ENCODE data around the gene CCNL2. TPM values are rescaled to one million over a fixed set of nuclear protein-coding genes. Genes with fewer than 3 reads are reported as not detected.
A peak's percentile ranks its signal among the peaks of the same experiment; 100 is the strongest.

CCNL2 gene
- total and polyA plus RNA-seq, 2 of the 13 experiments (the other 11 are each of a cell fraction or from before 2014, with no cell fraction given), result 105 to 340 TPM

DNA sequence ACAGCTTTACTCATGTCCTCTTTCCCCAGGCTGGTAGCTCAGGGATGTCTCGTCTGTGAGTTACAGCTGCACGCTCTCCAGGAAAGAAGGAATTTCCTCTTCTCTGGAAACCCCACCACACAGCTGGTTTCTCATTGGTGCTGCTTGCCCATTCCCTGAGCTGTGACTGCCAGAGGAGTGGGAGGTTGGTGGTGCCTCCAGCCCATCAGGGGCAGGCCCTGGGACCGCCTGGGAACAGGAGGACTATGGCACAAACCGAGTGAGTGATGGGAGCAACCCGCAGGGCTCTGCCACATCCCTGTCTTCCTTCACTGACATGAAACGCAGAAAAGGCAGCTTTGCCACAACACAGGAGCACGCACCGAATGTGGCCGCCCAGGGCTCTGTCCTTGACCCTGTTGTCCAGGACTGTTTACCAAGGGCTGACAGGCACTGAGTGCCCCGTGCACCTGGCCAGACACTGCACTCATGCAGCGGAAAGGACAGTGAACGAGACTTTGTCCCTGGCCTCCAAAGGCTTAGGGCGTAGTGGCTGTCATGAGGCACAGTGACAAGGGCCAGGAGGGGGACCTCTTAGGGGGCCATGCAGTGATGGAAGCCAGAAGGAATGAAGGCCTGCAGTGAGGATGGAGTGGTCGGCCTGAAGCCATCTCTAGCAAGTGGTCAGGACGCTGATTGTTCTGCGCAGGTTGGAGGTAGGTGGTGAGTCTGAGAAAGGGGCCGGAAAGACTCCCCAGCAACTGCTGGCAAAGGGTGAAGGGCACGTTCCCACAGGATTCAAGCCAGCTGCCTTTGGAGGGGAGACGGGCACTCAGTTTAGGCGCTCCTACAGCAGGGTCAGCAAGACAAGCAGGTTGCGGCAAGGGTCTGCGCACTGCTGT is 1.7 kb upstream of the CCNL2 start (continued):
- TF ChIP-seq ZNF569 (CRISPR knock-in tag; IDR thresholded peaks at IDR 0.05; ENCODE audit: borderline replicate concordance), result no peak
- peak; percentile 95 for TF ChIP-seq SPEN (CRISPR knock-in tag; IDR thresholded peaks at IDR 0.05; ENCODE audit: low read depth)
- peak; percentile 63 to 88; a peak in 3 of 4 replicates for TF ChIP-seq EP300 (IDR thresholded peaks at IDR 0.05; ENCODE audit: low read depth in 2 of 2, low read length in 2 of 2)
- TF ChIP-seq EP300 (CRISPR knock-in tag; IDR thresholded peaks at IDR 0.05; ENCODE audit: borderline replicate concordance), result peak; percentile 95
- 0 out of 2 replicates have a peak, but pooled peaks have one; percentile 62 for TF ChIP-seq IRF1 (CRISPR knock-in tag; IDR thresholded peaks at IDR 0.05; ENCODE audit: low read depth)
- no peak for TF ChIP-seq TEAD2 (CRISPR knock-in tag; IDR thresholded peaks at IDR 0.05)
- no peak for TF ChIP-seq SRF (IDR thresholded peaks at IDR 0.05; ENCODE audit: low read depth, low read length)
- TF ChIP-seq KDM6A (CRISPR knock-in tag; IDR thresholded peaks at IDR 0.05; ENCODE audit: low read depth), result peak; percentile 99
- TF ChIP-seq ZNF775 (CRISPR knock-in tag; IDR thresholded peaks at IDR 0.05; ENCODE audit: borderline replicate concordance), result no peak
- peak; percentile 94 for TF ChIP-seq ZNF121 (CRISPR knock-in tag; IDR thresholded peaks at IDR 0.05)
- no peak for TF ChIP-seq ZNF550 (CRISPR knock-in tag; IDR thresholded peaks at IDR 0.05; ENCODE audit: borderline replicate concordance)
- TF ChIP-seq KDM2A (CRISPR knock-in tag; IDR thresholded peaks at IDR 0.05; ENCODE audit: borderline replicate concordance, low read depth), result peak; percentile 96
- peak; percentile 95 for TF ChIP-seq ZNF501 (CRISPR knock-in tag; IDR thresholded peaks at IDR 0.05)
- peak; percentile 65 for TF ChIP-seq TBX3 (IDR thresholded peaks at IDR 0.05; ENCODE audit: borderline replicate concordance)
- TF ChIP-seq U2AF1 (optimal IDR thresholded peaks at IDR 0.05; ENCODE audit: low read depth, low read length), result no peak
- no peak for TF ChIP-seq ZNF207 (IDR thresholded peaks at IDR 0.05; ENCODE audit: borderline replicate concordance)
- TF ChIP-seq RBM22 (optimal IDR thresholded peaks at IDR 0.05; ENCODE audit: low read length), result peak; percentile 98
- no peak; the same call in 1 of the 2 replicates for TF ChIP-seq ZNF672 (CRISPR knock-in tag; IDR thresholded peaks at IDR 0.05)
- TF ChIP-seq ZNF850 (CRISPR knock-in tag; conservative IDR thresholded peaks at IDR 0.05), result no peak
- 0 out of 2 replicates have a peak, but pooled peaks have one; percentile 39 for TF ChIP-seq ZNF567 (CRISPR knock-in tag; IDR thresholded peaks at IDR 0.05; ENCODE audit: borderline replicate concordance)
- TF ChIP-seq ZNF577 (CRISPR knock-in tag; IDR thresholded peaks at IDR 0.05; ENCODE audit: borderline replicate concordance, low read depth), result no peak
- TF ChIP-seq ZBTB42 (CRISPR knock-in tag; IDR thresholded peaks at IDR 0.05), result no peak
- no peak for TF ChIP-seq EZH2 (conservative IDR thresholded peaks at IDR 0.05; ENCODE audit: low read depth, low read length)
- peak; percentile 89 for TF ChIP-seq ZNF275 (CRISPR knock-in tag; IDR thresholded peaks at IDR 0.05; ENCODE audit: borderline replicate concordance)
- no peak; the same call in 1 of the 2 replicates for TF ChIP-seq ETV6 (CRISPR knock-in tag; conservative IDR thresholded peaks at IDR 0.05)
- TF ChIP-seq, protein P1, sequence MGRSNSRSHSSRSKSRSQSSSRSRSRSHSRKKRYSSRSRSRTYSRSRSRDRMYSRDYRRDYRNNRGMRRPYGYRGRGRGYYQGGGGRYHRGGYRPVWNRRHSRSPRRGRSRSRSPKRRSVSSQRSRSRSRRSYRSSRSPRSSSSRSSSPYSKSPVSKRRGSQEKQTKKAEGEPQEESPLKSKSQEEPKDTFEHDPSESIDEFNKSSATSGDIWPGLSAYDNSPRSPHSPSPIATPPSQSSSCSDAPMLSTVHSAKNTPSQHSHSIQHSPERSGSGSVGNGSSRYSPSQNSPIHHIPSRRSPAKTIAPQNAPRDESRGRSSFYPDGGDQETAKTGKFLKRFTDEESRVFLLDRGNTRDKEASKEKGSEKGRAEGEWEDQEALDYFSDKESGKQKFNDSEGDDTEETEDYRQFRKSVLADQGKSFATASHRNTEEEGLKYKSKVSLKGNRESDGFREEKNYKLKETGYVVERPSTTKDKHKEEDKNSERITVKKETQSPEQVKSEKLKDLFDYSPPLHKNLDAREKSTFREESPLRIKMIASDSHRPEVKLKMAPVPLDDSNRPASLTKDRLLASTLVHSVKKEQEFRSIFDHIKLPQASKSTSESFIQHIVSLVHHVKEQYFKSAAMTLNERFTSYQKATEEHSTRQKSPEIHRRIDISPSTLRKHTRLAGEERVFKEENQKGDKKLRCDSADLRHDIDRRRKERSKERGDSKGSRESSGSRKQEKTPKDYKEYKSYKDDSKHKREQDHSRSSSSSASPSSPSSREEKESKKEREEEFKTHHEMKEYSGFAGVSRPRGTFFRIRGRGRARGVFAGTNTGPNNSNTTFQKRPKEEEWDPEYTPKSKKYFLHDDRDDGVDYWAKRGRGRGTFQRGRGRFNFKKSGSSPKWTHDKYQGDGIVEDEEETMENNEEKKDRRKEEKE (IDR thresholded peaks at IDR 0.05), result no peak
